Testis (tissue), 3 donors: ENCODE results near the gene BCAS3. TPM values are rescaled to one million over a fixed set of nuclear protein-coding genes. Genes with fewer than 3 reads are reported as not detected.

ENCODE experiments used
- DNase-seq: peaks from one replicate; pipeline ENCODE4 v3.0.0-alpha.2; 2019
- H3K27ac ChIP-seq, 2 donors: fragments of 200-600 bp; sonication (generic); one replicate each; pipeline ENCODE4 v1.5.1; 2019
- H3K27me3 ChIP-seq: fragments of 200-600 bp; sonication (generic); one replicate; pipeline ENCODE4 v1.5.1; 2019
- H3K36me3 ChIP-seq: fragments of 200-600 bp; sonication (generic); one replicate; pipeline ENCODE4 v1.5.1; 2017; ENCODE audit warnings: low read depth; ENCODE audit errors: missing control alignments
- H3K4me1 ChIP-seq: fragments of 200-600 bp; sonication (generic); one replicate; pipeline ENCODE4 v1.5.1; 2019
- H3K4me3 ChIP-seq, 2 donors: fragments of 200-600 bp; sonication (generic); one replicate each; pipeline ENCODE4 v1.5.1; 2017 to 2019
- H3K9me3 ChIP-seq: fragments of 200-600 bp; sonication (generic); one replicate; pipeline ENCODE4 v1.5.1; 2017
- POLR2A ChIP-seq: fragments of 450-650 bp; IDR thresholded peaks from one replicate; pipeline ENCODE4 v1.6.1; 2017; ENCODE audit warnings: antibody characterized with exemption, mild to moderate bottlenecking, moderate library complexity
- WGBS, 2 donors: methylation state at CpG; one replicate each; pipeline ENCODE4 v1.1.5; 2018; 5-methylcytosine and 5-hydroxymethylcytosine counted together
- intact Hi-C: fragments of 100-400 bp; cut with DNase I; formaldehyde crosslinking; loops from one replicate; pipeline ENCODE4 v1.15.1; 2023; ENCODE audit warnings: low total_unique reads
- polyA plus RNA-seq: library from polyadenylated mRNA; stranded (reverse); fragments of 350-450 nt; fragmentation: Illumina TruSeq; extraction: RNeasy Lipid Tissue Mini Kit (QIAGEN cat#74804); gene quantifications from one replicate; pipeline ENCODE4 v1.2.3, GENCODE V29; 2014; ENCODE audit warnings: low read depth, low replicate concordance; ENCODE audit not compliant: insufficient read depth
- total RNA-seq, 2 donors: library from RNA; depleted of rRNA; stranded (reverse); fragments of >200 nt; gene quantifications; one replicate each; pipeline ENCODE4 v1.2.3, GENCODE V29; 2016
- TF ChIP-seq, protein P1 (sequence below), 3 experiments: fragments of 450-650 bp in 2 of 3; fragments of 200-600 bp in 1 of 3; sonication (generic) in 1 of 3; IDR thresholded peaks; one replicate each; pipeline ENCODE4 v1.5.1; 2016 to 2019; ENCODE audit warnings: antibody characterized with exemption in 3 of 3, mild to moderate bottlenecking in 2 of 3, moderate library complexity in 1 of 3

Gene BCAS3
- total and polyA plus RNA-seq, 3 donors from 2014 or later, result 54.8 to 96.7 (median 73.0) TPM

GRCh38 chr17:60817192-60817591 is 139.5 kb downstream of the BCAS3 start:
- WGBS, 2 donors, result 82 to 85% methylated on average over 1 of the region's 1 CpG

DNA sequence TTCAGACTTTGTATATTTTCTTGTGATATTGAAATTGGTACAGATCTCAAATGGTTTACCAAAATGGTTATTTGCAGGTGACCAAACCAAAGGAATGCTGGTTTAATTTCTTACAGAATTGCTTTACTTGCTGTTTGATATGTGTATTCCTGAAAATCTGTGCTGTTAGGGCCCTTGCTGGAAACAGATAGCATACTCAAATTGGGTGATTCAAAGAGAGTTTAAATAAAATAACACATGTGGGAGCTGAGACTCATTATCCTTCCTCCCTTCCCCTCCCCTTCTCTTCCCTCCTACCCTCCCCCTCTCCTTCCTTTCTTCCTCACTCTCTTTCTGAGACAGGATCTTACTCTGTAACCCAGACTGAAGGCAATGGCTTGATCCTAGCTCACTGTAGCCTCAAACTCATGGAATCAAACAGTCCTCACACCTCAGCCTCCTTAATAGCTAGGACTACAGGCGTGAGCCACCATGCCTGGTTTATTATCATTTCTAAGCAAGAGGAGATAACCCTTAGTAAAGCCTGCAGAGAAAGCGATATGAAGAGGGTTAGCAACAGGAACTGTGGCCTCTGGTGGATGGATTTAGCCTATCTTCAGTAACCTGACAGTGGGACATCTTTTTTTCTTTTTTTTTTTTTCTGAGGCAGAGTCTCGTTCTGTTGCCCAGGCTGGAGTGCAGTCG is 141.9 kb downstream of the BCAS3 start:
- no peaks in the 10 kb centered on the region for H3K27me3 ChIP-seq
- no peak overlapping the region for H3K4me3 ChIP-seq
- TF ChIP-seq, protein P1, sequence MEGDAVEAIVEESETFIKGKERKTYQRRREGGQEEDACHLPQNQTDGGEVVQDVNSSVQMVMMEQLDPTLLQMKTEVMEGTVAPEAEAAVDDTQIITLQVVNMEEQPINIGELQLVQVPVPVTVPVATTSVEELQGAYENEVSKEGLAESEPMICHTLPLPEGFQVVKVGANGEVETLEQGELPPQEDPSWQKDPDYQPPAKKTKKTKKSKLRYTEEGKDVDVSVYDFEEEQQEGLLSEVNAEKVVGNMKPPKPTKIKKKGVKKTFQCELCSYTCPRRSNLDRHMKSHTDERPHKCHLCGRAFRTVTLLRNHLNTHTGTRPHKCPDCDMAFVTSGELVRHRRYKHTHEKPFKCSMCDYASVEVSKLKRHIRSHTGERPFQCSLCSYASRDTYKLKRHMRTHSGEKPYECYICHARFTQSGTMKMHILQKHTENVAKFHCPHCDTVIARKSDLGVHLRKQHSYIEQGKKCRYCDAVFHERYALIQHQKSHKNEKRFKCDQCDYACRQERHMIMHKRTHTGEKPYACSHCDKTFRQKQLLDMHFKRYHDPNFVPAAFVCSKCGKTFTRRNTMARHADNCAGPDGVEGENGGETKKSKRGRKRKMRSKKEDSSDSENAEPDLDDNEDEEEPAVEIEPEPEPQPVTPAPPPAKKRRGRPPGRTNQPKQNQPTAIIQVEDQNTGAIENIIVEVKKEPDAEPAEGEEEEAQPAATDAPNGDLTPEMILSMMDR (IDR thresholded peaks at IDR 0.05), result no peak
- TF ChIP-seq POLR2A, result no peak
- intact Hi-C loops, result no loop called here
- WGBS, 2 donors, result 91 to 93% methylated on average over 4 of the region's 4 CpGs
- H3K4me1 ChIP-seq, result no peaks in the 10 kb centered on the region
- no peaks in the 10 kb centered on the region for H3K36me3 ChIP-seq
- DNase-seq, result no peak
- no peak overlapping the region for H3K27ac ChIP-seq
- H3K9me3 ChIP-seq, result no peaks in the 10 kb centered on the region

More at GRCh38 chr17:60817192-60817591, 139.5 kb downstream of the BCAS3 start:
- Histone ChIP-seq H3K27me3 (no peaks in the 10 kb centered on the region), H3K9me3 (no peaks in the 10 kb centered on the region), H3K36me3 (no peaks in the 10 kb centered on the region), H3K4me1 (no peaks in the 10 kb centered on the region), H3K27ac (no peak overlapping the region), H3K4me3 (no peak overlapping the region)
- intact Hi-C loops, result no loop called here
- no peak for TF ChIP-seq POLR2A
- TF ChIP-seq, protein P1 (IDR thresholded peaks at IDR 0.05), result no peak
- DNase-seq, result no peak

- H3K4me3 ChIP-seq, result no peak overlapping the region
- no peak overlapping the region for H3K27ac ChIP-seq
- no peaks in the 10 kb centered on the region for H3K27me3 ChIP-seq
- 89% methylated on average over 5 of the region's 5 CpGs for WGBS, 2 donors
- DNase-seq, result no peak
- H3K36me3 ChIP-seq, result no peaks in the 10 kb centered on the region
- no peaks in the 10 kb centered on the region for H3K9me3 ChIP-seq
- H3K4me1 ChIP-seq, result no peaks in the 10 kb centered on the region
- intact Hi-C loops, result no loop called here
- TF ChIP-seq, protein P1 (IDR thresholded peaks at IDR 0.05), result no peak
- no peak for TF ChIP-seq POLR2A
These were observed 145.9 kb downstream of the BCAS3 start for GRCh38 chr17:60823515-60823914.

GRCh38 chr17:60825351-60825750 is 147.7 kb downstream of the BCAS3 start:
- Histone ChIP-seq H3K4me3 (no peak overlapping the region), H3K27me3 (no peaks in the 10 kb centered on the region), H3K36me3 (no peaks in the 10 kb centered on the region), H3K27ac (no peak overlapping the region), H3K9me3 (no peaks in the 10 kb centered on the region), H3K4me1 (no peaks in the 10 kb centered on the region)
- no peak for TF ChIP-seq POLR2A
- TF ChIP-seq, protein P1 (IDR thresholded peaks at IDR 0.05), result no peak
- 95 to 96% methylated on average over 1 of the region's 1 CpG for WGBS, 2 donors
- no peak for DNase-seq
- intact Hi-C loops, result no loop called here

GRCh38 chr17:60827943-60828342 is 150.3 kb downstream of the BCAS3 start:
- no peaks in the 10 kb centered on the region for H3K27me3 ChIP-seq
- TF ChIP-seq POLR2A, result no peak
- TF ChIP-seq, protein P1 (IDR thresholded peaks at IDR 0.05), result no peak
- DNase-seq, result no peak
- no peaks in the 10 kb centered on the region for H3K4me1 ChIP-seq
- no peak overlapping the region for H3K4me3 ChIP-seq
- no peaks in the 10 kb centered on the region for H3K9me3 ChIP-seq
- intact Hi-C loops, result no loop called here
- H3K27ac ChIP-seq, result no peak overlapping the region
- H3K36me3 ChIP-seq, result no peaks in the 10 kb centered on the region
